Measurements from ENCODE around the gene DDC.
"Not testable (repeated sequence)": the region's sequence is repeated elsewhere in the genome, so short reads cannot be mapped to it uniquely, and the experiment has no call there.

DDC gene

DNA sequence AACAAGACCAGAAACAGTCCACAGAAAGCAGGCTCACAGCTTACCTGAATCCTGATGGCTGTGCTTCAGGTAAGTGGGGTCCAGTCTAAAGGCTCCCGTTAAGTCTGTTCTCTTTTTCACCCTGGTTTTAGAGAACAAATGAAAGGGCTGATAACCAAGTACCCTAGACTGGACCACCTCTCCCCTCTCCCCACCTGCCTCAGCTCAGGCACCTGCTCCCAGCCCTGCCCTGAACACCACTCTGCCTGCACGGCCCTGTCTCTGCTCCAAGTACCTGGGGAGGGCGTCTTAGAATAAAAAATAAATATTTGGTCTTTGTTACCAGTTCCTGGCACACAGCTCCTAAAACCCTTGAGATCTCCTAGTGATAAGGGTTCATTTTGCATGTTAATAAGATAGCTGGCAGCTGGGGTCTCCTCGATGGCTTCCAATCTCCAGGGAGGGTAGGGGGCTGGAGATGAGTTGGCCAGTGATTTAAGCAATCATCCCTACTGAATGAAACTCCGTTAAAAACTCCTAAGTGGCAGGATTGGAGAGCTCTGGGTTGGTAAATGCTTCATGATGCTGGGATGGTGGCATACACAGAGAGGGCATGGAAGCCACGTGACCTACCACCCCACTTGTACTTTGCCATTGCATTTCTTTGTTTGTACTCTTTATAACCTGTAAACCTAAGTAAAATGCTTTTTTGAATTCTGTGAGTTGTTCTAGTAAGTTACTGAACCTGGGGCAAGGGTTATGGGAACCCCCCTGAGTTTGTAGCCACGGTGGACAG lies 85.3 kb downstream of the DDC start:
- no peak for DNase-seq (ENCODE audit: low read depth)

DNA sequence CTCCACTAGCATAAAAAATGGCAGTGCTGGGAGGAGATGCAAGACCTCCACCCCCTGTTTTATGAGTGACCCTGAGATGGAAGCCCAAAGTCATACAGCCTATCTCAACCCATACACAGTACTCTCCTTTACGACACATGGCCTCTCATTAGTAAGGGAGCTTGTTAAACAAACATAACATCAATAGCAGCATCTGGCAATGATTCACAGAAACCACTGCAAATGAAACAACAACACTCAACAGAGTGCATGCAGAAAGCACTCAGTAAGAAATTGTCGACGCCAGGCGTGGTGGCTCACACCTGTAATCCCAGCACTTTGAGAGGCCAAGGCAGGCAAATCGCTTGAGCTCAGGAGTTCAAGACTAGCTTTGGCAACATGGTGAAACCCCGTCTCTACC lies 87.6 kb downstream of the DDC start:
- DNase-seq (ENCODE audit: low read depth): no peak

DNA sequence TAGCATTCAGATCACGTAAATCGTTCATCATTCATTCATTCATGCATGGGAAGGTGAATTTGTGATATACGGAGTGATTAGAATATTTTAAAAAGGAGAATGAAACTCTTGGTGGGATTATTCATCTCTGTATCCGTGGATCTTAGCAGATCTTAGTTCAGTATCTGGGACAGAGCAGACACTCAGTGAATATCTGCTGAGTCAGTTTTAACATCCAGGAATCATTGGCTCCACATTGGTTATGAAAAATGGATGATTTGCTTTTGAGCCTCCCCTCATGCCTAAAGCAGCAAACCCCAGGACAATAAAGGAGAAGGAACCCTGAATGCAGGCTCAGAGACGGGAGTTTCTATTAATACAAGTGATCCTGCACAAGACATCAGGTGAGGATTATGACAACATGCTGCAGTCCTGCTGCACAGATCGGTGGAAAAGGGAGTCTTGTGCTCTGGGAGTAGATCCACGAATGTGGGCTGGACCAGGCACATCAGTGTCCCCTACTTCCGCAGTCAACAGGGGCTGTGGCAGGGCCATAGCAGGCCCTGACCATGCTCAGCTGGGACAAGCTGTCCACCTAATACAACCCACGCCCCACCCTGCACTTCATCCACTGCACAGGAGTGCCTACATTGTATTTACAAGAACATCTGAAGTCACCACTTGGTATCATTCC lies 88.1 kb downstream of the DDC start:
- no peak for DNase-seq (ENCODE audit: low read depth)

DNA sequence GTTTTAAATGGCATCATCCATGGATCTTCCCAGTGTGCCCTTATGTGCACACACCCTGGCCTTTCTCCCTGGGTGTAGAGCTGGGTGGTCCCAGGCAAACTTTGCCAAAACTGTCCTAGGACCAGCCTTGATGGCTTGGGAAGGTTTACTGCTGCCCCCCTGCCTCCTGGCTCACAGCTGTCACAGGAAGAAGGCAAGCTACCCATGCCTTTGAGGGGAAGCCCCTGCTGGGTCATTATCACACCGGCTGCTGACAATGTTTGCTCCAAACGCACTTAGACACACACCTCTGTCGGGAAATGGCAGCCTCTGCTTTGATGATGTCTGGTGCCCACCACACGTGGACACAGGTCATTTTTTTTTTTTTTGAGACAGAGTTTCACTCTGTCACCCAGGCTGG lies 89.9 kb downstream of the DDC start:
- no peak for DNase-seq (ENCODE audit: low read depth)

DNA sequence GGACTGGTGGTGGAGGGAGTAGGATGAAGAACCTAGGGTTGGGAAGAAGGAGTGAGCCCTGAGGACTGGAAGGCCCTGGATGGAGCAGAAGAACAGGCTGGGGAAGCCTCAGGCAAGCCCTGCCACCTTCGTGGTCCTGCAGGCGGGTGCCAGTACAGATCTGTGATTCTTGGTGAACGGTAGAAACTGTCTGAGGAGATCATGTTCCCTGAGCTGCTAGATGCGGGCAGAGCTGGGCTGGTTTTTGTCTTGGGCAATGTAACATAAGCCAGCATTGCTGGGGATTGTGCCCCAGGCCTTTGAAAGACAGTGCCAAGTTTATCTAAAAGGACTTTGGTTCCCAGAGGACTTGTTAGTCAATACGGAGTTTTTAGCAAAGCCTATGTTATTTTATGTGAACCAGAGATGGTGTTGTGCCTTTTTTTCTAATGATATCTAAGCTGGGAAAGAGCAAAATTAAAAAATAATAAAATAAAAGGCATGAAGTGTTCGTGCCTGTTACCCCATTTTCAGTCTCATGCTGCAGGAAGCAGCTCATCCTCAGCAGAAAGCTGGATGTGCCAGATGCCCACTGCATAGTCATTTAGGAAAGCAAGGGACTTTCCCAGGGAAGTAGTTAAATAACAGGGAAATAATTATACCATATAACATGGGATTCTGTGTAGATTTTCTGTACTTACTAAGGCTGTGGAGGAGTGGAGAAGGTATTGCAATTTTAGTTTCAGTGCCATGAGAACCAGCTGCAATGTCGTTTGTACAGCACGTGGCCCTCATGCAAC lies 90.6 kb downstream of the DDC start:
- no peak for DNase-seq (ENCODE audit: low read depth)

DNA sequence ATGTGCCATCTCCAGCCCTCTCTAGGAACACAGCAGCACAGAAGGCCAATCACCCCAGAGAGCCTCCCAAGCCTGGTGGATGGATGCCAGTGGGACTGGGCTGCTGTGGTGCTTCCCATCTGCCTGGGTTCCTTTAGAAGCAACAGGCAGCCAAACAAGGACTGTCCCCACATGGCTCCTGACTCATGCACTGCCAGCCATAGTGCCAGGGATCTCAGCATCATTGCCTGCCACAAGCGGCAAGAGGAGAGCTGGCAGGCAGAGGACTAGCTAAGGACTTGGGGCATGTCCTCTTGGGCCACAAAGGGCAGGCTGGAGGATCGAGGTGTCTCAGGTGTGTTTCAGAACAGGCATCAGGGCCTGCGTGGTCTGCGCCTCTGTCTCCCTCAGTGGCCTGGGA lies 91.7 kb downstream of the DDC start:
- no peak for DNase-seq (ENCODE audit: low read depth)

DNA sequence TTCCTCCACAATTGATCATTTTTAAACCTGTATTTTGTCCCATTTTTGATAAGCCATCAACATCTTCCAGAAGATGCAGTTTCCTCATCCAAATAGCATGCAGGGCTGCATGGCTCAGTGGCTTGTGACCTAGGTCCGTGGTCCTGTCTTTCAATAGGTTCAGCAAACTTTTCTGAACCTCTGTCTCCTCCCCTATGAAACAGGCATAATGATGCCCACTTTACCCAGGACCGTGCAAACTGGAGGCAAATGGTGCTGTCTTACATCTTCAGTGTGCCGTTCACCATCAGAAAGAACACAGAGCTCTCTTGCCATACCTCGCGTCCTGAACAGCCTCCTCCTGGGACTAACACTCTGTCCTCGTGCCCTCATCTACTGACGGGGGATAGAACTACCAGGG lies 92.8 kb downstream of the DDC start:
- no peak for DNase-seq (ENCODE audit: low read depth)

DNA sequence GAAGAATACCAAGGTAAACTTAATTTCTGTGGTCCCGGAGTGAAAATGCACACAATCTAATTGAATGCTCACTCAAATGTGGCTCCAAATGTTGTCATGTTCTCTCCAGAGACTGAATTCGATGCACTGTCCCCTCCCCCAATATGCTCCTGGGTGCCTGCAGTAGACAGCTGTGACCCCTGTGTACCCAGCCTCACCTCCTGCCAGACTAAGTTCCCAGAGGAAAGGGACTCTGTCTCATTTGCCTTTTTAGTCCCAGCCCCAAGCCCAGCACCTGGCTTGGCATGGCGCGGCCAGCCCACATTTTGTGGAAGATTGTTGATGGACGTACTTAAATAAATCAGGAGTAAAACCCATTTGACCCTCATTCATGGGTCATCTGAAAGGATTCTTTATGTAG lies 93.2 kb downstream of the DDC start:
- DNase-seq (ENCODE audit: low read depth): no peak

DNA sequence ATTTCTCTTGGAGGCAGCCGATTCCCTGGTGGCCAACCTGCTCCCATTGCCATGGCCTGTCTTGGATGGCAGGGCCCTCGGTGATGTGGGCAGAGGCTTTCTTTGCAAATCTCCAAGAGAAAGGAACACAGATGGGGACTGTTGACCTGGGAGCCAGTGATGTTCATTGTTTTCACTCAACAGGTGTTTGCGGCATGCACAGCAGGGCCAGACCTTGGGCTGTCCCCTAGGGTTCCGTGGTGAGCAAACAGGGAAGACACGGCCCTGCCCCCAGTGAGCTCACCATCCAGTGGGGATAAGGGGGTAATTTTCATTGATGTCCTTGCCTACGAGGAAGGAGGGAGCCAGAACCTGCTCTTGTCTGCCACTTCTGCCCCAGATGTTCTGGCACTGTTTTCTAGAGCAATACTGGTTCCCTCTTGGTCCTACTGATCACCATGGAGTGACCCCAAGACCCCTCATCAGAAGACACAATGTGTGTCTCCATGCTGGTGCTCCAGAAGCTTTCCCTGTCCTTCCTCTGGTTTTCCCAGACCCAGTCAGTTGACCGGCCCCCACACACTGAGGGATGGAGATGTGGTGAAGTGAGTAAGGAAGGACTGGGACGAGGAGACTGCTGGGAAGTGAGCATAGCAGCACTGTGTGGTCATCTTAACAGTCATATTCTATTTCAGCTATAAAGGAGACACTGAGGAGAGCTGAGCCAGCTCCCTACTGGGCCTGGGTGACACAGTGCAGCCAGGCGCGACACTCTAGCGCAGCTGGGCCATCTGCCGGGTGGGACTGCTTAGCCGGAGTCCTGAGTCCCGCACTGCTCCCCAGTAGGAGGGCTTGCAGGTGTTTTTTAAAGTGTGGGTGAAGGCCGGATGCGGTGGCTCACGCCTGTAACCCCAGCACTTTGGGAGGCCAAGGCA lies 94.7 kb downstream of the DDC start:
- no peak for DNase-seq (ENCODE audit: low read depth)

DNA sequence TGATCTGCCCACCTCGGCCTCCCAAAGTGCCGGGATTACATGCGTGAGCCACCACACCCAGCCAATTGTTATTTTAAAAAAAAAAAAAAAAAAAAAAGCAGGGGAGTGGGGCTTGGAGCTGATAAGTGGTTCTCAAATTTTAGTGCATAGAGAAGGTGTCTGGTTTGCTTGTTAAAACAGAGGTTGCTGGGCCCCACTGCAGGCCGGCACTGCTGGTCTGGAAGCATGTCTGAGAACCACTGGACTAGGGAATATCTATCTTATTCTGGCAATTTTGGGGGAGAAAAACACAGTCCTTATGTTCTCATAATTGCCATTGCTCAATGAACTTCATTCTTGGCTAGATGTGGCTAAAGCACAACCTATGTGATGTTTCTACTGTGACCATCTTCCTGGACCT lies 96.0 kb downstream of the DDC start:
- no peak for DNase-seq (ENCODE audit: low read depth)

DNA sequence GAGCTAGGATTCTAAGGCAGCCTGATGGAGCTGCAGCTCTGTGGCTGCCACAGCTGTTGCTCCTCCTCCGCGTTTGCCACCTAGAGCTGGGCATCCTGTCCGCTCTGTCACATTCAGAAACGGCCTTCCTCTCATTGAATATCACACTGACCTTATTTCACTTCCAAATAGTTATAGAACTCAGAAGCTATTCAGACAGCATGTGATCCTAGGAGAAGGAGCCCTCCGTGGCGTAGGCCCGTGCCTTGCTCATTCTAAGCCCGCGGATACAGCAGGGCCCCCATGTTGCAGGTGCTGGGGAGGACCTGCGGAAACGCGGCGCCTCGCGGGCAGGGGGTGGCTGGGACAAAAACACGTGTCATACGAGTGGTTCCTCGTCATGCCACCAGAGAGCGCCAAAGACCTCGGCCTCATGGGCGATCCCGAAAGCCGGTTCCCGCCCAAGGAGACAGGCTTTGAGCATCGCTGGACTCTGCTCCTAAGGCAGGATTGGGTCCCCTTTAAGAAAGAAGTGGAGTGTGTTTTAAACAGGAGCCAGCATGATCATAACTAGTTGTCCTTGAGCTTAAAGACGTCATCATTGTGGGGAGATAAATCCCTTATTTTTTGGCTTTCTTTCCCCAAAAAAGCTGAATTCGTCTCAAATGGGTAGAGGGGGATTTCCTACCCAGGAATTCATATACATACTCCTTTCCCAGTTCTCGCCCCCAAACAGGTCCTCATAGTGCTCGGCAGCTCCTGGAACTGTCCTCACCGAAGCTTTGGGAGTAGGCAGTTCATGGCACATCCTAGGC lies 97.2 kb downstream of the DDC start:
- DNase-seq (ENCODE audit: low read depth): peak; percentile 40

DNA sequence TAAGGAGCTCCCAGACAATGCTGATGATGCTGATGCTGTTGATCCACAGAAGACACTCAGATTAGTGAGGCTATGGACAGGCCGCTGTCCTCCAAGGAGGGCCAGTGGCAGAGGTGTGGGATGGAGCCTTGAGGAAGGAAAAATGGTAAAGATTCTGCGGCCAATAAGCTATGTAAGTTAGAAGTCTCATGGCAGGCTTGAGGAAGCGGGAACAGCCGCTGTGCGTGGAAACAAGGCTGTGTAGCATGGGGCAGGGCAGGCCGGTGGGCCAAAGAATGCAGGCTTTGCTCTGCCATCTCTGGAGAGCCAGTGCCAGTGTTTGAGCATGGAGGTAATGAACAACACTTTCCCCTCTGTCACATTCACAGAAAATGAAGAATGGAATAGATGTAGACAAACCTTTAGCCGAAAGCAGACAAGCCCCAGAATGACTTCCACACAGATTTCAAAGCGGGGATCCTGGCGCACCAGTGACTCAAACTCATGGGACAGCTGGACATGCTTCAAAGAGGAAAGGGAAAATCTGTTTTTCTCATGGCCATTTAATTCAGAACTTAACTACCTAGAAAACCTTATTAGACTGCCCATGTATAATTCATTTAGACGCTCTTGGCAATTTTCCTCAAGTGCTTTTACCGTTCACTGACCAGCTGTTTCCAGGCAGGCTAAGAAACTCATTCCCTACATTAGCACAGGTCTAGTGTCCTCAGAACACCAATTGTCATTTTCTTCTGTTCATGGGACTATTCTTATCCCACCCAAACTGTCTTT lies 98.2 kb downstream of the DDC start:
- no peak for DNase-seq (ENCODE audit: low read depth)

DNA sequence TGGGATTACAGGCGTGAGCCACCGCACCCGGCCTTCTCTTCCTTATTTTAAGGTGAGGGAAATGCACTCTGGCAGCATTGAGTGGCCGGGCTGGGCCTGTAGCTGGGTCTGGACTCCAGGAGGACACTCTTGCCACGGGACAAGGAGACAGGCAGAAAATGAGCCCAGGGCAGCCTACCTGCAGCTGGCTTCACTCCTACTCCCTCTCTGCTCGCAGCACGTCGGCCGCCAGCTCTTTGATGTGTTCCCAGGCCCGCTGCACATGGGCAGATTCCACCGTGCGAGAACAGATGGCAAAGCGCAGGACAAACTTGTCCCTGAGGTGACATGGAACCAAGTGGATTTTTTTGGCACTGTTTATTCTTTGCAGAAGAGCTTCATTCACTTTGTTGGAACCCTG lies 102.2 kb downstream of the DDC start:
- DNase-seq (ENCODE audit: low read depth): no peak

DNA sequence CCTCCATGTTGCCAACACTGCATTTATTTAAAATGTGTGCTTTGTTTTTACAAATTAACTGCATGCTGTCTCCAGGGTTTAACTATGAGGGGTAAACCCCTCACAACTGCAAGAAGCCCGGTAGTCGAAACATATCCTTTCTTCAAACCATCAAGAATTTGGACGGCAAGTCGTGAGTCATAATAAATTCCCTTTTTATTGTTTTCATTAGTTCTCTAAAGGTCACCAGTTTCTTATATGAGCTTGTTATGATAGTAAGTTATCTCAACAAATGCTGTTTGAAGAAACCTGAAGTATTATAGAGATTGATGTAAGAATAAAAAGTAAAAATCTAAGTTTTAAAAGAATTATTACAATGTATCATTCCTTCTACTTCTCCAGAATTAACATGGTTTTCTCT lies 102.8 kb downstream of the DDC start:
- DNase-seq (ENCODE audit: low read depth): no peak

DNA sequence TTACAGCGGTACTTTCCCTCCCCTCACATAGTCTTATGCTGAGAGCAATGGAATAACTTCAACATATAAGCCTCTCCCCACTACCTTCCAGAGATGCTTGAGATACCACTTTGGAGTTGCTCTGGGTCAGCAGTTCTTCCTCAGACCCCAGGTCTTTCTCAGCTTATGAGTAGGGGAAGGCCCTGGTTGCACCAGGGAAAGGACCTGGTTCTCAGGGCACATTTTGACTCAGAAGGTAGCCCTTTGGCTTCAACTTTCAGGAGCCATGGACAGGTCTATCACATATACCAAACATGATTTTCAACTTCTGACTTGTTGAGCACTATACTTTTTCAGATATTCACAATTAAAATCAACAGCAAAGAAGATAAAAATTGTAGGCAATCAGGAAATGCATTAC lies 103.5 kb downstream of the DDC start:
- no peak for DNase-seq (ENCODE audit: low read depth)

DNA sequence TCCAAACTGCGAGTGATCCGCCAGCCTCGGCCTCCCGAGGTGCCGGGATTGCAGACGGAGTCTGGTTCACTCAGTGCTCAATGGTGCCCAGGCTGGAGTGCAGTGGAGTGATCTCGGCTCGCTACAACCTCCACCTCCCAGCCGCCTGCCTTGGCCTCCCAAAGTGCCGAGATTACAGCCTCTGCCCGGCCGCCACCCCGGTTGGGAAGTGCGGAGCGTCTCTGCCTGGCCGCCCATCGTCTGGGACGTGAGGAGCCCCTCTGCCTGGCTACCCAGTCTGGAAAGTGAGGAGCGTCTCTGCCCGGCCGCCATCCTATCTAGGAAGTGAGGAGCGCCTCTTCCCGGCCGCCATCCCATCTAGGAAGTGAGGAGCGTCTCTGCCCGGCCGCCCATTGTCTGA lies 106.0 kb downstream of the DDC start:
- not testable (repeated sequence) for DNase-seq (ENCODE audit: low read depth)

DNA sequence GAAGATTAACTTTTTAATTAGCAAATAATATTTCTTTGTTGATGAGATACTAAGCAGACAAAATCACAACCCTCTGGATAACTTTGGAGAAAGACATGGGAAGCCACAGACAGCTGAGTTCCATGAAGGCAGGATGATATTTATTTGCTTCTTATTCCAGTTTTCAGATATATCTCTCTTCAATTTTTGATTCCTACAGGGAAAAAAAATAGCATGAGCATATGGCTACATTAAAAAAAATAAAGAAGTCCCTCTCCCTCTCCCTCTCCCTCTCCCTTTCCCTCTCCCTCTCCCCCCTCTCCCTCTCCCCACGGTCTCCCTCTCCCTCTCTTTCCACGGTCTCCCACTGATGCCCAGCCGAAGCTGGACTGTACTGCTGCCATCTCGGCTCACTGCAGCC lies 106.6 kb downstream of the DDC start:
- not testable (repeated sequence) for DNase-seq (ENCODE audit: low read depth)

DNA sequence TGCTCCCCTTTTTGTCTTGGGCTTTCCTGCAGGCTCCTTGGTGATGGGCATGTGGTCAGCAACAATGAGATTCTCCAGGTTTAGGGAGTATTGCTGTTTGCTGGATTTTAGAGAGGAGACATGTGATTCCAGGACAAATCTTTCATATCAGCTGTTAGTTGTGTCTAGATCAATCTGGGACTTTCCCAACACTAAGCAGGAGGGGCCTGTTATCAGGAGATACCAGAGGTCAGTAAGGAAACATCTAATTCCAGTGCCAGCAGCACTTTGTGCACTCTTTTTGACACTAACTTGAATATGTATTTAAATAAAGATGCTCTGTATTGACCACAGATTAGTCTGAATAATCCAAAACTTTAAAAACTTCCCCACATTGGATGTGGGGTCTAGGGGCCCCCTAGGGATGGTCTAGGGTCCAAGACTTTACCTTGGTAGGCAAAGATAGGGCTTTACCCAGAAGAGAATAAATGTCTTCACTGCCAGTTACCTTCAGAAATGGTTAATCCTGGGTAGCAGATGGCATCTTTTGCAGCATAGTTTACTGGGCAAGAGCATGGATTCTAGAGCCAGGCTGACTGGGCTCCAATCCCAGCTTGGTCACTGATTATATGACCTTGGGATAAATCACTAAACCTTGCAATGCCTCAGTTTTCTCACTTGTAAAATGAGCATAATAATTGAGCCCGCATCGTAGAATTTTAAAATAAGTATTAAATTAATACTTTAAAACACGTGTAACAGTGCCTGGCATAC lies 108.7 kb downstream of the DDC start:
- no peak for DNase-seq (ENCODE audit: low read depth)

DNA sequence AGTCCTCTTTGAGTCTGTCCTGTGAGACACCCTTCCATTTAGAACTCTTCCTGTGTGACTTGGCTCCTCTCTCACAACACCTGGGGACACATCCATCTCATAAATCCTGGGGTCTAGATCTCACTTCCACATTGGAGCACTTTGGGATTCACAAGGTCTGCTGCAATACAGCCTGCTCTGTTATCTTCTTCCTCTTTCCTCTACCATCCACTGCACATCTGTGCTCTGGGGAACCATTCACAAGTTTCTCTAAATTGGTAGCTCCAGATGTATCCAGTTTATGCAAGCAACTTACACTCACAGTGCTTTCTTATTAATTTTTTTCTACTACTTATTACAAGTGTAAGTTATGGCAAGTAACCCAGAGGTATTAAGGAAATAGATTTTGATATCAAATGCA lies 109.5 kb downstream of the DDC start:
- no peak for DNase-seq (ENCODE audit: low read depth)

DNA sequence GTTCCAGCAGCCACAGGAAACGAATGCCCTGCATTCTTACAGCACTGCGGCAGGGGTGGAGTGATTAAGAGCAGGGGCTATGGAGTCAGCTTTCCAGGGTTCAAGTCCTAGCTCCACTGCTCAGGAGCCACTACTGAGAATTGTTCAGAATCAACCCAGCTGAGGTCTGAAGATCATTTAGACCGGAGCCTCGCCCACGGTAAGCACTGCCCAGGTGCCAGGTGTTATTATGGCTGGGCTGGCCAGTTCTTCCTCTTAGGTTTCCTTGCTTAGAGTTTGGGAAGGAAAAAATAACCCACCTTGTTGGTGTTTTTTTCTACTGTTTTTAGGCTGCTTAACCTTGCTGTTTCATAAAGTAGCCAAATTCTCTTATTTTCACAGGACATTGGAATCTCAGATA lies 110.2 kb downstream of the DDC start:
- no peak for DNase-seq (ENCODE audit: low read depth)

All from HS-5 (cell line).